ENCODE results near the gene STAG1.

DNA sequence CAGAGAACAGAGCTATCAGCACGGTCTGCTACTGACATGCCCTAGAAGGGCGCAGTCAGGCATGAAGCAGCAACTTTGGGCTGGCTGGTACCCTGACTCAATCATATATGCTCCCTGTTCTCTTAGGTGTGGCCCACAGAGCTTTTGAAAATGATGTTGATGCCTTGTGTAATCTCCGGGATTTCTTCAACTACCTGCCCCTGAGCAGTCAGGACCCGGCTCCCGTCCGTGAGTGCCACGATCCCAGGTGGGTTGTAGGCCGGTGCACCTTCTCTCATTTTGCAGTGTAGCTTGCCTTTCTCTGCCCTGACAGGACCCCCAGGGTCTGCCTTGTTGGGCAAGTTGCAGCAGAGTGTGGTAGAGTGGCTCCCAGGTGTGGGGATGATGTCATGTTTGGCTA, 454.4 kb downstream of the STAG1 start:
- TF ChIP-seq CTCF (IDR thresholded peaks at IDR 0.05) = no peak
- no peak for TF ChIP-seq ZFX (IDR thresholded peaks at IDR 0.05; ENCODE audit: borderline replicate concordance)

Measured in 22Rv1 (cell line).